GM19463 (cell line): ENCODE measurements around the gene GPC1.
"Not testable (repeated sequence)": the region's sequence is repeated elsewhere in the genome, so short reads cannot be mapped to it uniquely, and the experiment has no call there.

Source experiments
- ATAC-seq: cut with Tn5 transposase; IDR thresholded peaks from one replicate; pipeline ENCODE4 v1.9.1; 2021; ENCODE audit warnings: mild to moderate bottlenecking, moderate library complexity; ENCODE audit not compliant: unreplicated experiment

GPC1 gene

GRCh38 chr2:240497082-240497481 is 61.6 kb downstream of the GPC1 start:
- ATAC-seq, result not testable (repeated sequence)

GRCh38 chr2:240498171-240498957 is 62.9 kb downstream of the GPC1 start:
- no peak for ATAC-seq

GRCh38 chr2:240498958-240499260 is 63.4 kb downstream of the GPC1 start:
- ATAC-seq, result no peak

GRCh38 chr2:240499309-240500301 is 64.1 kb downstream of the GPC1 start:
- no peak for ATAC-seq

- ATAC-seq, result no peak
Observed at GRCh38 chr2:240500561-240501423, 65.3 kb downstream of the GPC1 start.

- ATAC-seq, result no peak
Observed at GRCh38 chr2:240501531-240501991, 66.1 kb downstream of the GPC1 start.

- ATAC-seq, result no peak
Observed at GRCh38 chr2:240502059-240502429, 66.6 kb downstream of the GPC1 start.

- no peak for ATAC-seq
Observed at GRCh38 chr2:240502430-240503121, 67.1 kb downstream of the GPC1 start.

- ATAC-seq, result no peak
Observed at GRCh38 chr2:240503375-240503774, 67.9 kb downstream of the GPC1 start.

- no peak for ATAC-seq
Observed at GRCh38 chr2:240503848-240504247, 68.4 kb downstream of the GPC1 start.

- no peak for ATAC-seq
Observed at GRCh38 chr2:240505910-240506309, 70.4 kb downstream of the GPC1 start.

GRCh38 chr2:240506406-240507059 is 71.1 kb downstream of the GPC1 start:
- no peak for ATAC-seq

GRCh38 chr2:240507060-240507777 is 71.8 kb downstream of the GPC1 start:
- ATAC-seq, result no peak

GRCh38 chr2:240507778-240508251 is 72.4 kb downstream of the GPC1 start:
- ATAC-seq, result no peak

- no peak for ATAC-seq
Observed at GRCh38 chr2:240508832-240509545, 73.5 kb downstream of the GPC1 start.

GRCh38 chr2:240509667-240510512 is 74.4 kb downstream of the GPC1 start:
- no peak for ATAC-seq

- no peak for ATAC-seq
Observed at GRCh38 chr2:240510513-240511210, 75.2 kb downstream of the GPC1 start.
